GM21619 (cell line): ENCODE measurements around the gene PLA2G12B.

Experiments
- ATAC-seq: cut with Tn5 transposase; IDR thresholded peaks from one replicate; pipeline ENCODE4 v1.9.1; 2021; ENCODE audit not compliant: unreplicated experiment

Gene PLA2G12B

GRCh38 chr10:72895236-72895850 is 59.3 kb downstream of the PLA2G12B start:
- ATAC-seq, result no peak

GRCh38 chr10:72893136-72893798 is 61.3 kb downstream of the PLA2G12B start, which contains the start of gene OIT3:
Gene OIT3 (plus strand): TSS chr10:72893739. CDS start chr10:72893799, 60 bp downstream.
- no peak for ATAC-seq

GRCh38 chr10:72890086-72890485 is 64.5 kb downstream of the PLA2G12B start:
- no peak for ATAC-seq

GRCh38 chr10:72889391-72889831 is 65.2 kb downstream of the PLA2G12B start:
- ATAC-seq, result no peak

- no peak for ATAC-seq
These were observed 66.4 kb downstream of the PLA2G12B start for GRCh38 chr10:72888151-72888638.

- ATAC-seq, result no peak
These were observed 67.6 kb downstream of the PLA2G12B start for GRCh38 chr10:72887043-72887442.

- no peak for ATAC-seq
These were observed 68.0 kb downstream of the PLA2G12B start for GRCh38 chr10:72886621-72887020.

GRCh38 chr10:72885953-72886352 is 68.7 kb downstream of the PLA2G12B start:
- no peak for ATAC-seq
